Uterus (tissue), 2 donors: ENCODE data around the gene LRRC71.

ENCODE experiments used
- POLR2A ChIP-seq, 2 donors: fragments of 450-650 bp; IDR thresholded peaks; one replicate each; pipeline ENCODE4 v1.6.1; 2016; ENCODE audit warnings: antibody characterized with exemption in 2 of 2, mild to moderate bottlenecking in 1 of 2, moderate library complexity in 1 of 2
- TF ChIP-seq, protein P1 (sequence below), 4 experiments: fragments of 200-600 bp in 2 of 4; fragments of 450-650 bp in 2 of 4; sonication (generic) in 2 of 4; IDR thresholded peaks; one replicate each; pipeline ENCODE4 v1.5.1; 2016 to 2019; ENCODE audit warnings: antibody characterized with exemption in 4 of 4, mild to moderate bottlenecking in 2 of 4, moderate library complexity in 1 of 4

DNA sequence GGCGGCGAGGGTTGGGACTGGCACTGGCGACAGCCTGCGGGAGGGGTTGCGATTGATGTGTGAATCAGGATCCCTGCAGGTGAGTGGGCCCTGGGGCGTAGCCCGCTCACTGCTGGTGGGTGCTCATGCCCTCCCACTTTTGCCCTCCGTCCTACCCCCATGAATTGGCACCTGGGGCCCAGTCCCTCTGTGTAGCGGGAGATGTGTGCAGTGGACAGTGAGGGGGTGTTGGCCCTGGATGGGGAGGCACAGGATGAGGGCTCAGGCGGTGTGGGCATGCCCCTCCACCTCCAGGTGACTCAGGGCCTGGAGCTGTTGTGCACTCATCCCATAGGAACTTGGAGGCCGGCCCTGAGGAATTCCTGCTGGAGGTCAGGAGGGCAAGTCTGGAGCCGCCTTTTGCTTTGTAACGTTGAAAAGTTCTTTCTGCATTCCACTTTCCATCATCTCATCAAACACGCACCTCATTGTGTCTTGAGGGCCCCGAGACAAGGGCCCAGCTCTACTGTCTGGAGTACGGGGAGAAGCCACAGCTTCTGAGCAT is 23.9 kb upstream of the LRRC71 start:
- TF ChIP-seq POLR2A (IDR thresholded peaks at IDR 0.05) = no peak
- TF ChIP-seq, protein P1, sequence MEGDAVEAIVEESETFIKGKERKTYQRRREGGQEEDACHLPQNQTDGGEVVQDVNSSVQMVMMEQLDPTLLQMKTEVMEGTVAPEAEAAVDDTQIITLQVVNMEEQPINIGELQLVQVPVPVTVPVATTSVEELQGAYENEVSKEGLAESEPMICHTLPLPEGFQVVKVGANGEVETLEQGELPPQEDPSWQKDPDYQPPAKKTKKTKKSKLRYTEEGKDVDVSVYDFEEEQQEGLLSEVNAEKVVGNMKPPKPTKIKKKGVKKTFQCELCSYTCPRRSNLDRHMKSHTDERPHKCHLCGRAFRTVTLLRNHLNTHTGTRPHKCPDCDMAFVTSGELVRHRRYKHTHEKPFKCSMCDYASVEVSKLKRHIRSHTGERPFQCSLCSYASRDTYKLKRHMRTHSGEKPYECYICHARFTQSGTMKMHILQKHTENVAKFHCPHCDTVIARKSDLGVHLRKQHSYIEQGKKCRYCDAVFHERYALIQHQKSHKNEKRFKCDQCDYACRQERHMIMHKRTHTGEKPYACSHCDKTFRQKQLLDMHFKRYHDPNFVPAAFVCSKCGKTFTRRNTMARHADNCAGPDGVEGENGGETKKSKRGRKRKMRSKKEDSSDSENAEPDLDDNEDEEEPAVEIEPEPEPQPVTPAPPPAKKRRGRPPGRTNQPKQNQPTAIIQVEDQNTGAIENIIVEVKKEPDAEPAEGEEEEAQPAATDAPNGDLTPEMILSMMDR (IDR thresholded peaks at IDR 0.05) = no peak
